Right lobe of liver (tissue), 6 donors: ENCODE measurements around the gene SLMAP. TPM values are rescaled to one million over a fixed set of nuclear protein-coding genes. Genes with fewer than 3 reads are reported as not detected.

Experiments used
- ATAC-seq, 4 donors: fragments of 200-7000 bp; cut with Tn5 transposase; one replicate each; pipeline ENCODE4 v1.9.1; 2020; ENCODE audit warnings: mild to moderate bottlenecking in 4 of 4, moderate library complexity in 4 of 4
- DNase-seq, 3 donors: peaks; one replicate each; pipeline ENCODE4 v3.0.0-alpha.2; 2020
- H3K27ac ChIP-seq, 3 donors: fragments of 200-600 bp; one replicate each; pipeline ENCODE4 v1.8.0; 2022
- H3K27me3 ChIP-seq, 2 donors: fragments of 200-600 bp; one replicate each; pipeline ENCODE4 v1.8.0; 2022
- H3K36me3 ChIP-seq, 4 donors: fragments of 200-600 bp; sonication (generic) in 1 of 4; one replicate each; pipeline versions ENCODE4 v1.5.1 to v1.8.0; 2017 to 2022; ENCODE audit warnings: control low read depth in 1 of 4
- H3K4me1 ChIP-seq, 4 donors: fragments of 200-600 bp; sonication (generic) in 1 of 4; one replicate each; pipeline versions ENCODE4 v1.5.1 to v1.8.0; 2017 to 2022; ENCODE audit warnings: control low read depth in 1 of 4
- H3K4me3 ChIP-seq, 3 donors: fragments of 200-600 bp; one replicate each; pipeline ENCODE4 v1.8.0; 2022
- H3K9me3 ChIP-seq, 4 donors: fragments of 200-600 bp; sonication (generic) in 1 of 4; one replicate each; pipeline versions ENCODE4 v1.5.1 to v1.8.0; 2017 to 2022; ENCODE audit warnings: control low read depth in 1 of 4
- POLR2A ChIP-seq: fragments of 450-650 bp; IDR thresholded peaks from one replicate; pipeline ENCODE4 v1.6.1; 2017; ENCODE audit warnings: antibody characterized with exemption, mild to moderate bottlenecking
- WGBS: methylation state at CpG from one replicate; pipeline ENCODE4 v1.1.6; 2018; ENCODE audit warnings: low coverage, low lambda C conversion rate; ENCODE audit not compliant: insufficient coverage; ENCODE audit errors: missing lambda C conversion rate; 5-methylcytosine and 5-hydroxymethylcytosine counted together
- intact Hi-C, 2 donors: fragments of 100-400 bp; cut with DNase I; formaldehyde crosslinking; loops; one replicate each; pipeline versions ENCODE4 v1.11.2 to v1.14.1; 2022
- total RNA-seq, 6 experiments: library from RNA; depleted of rRNA in 2 of 6; stranded (reverse); fragments of >200 nt in 2 of 6; fragmentation: NEBNext Ultra II Directional in 3 of 6; extraction: Animal tissue kit (Norgen Biotek cat#: 25700) in 3 of 6; gene quantifications; one replicate each; pipeline versions ENCODE4 v1.1.0 to v1.2.4, GENCODE V29; 2016 to 2023
- TF ChIP-seq, protein P1 (sequence below), 4 donors: fragments of 200-600 bp in 3 of 4; fragments of 450-650 bp in 1 of 4; IDR thresholded peaks; one replicate each; pipeline versions ENCODE4 v1.5.1 to v1.8.0; 2016 to 2022; ENCODE audit warnings: antibody characterized with exemption in 4 of 4, mild to moderate bottlenecking in 2 of 4
- donor health status: DM: no; HTN: yes; CAD: no.
- donor health status: DM: no; HTN: no; CAD: no.
- donor health status: DM: no; HTN: no; CAD: no.
- donor health status: DM: no; HTN: yes; CAD: no.
- donor health status: DM: no; HTN: yes; CAD: no.

SLMAP gene
- total RNA-seq, 6 experiments from 2014 or later: 21.1 to 34.9 (median 25.1) TPM

DNA sequence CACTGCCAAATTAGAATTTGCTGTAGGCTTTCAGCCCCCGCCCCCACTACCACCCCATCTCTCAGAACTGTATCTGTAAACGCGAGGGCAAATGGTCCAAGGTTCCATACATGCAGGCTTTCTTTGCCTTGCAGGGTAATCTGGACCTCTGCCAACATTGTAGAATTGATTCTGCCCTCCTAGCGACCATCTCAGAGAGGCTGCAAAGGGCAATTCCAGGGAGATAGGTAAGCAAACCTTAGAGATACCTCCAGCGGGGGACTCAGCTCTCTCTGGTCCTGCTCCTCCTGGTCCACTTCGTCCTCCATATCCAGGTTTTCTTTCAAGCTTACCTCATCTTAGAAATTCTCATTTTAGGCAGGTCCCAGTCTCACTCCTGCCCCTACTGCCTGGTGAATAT lies 64.4 kb downstream of the SLMAP start:
- Histone ChIP-seq H3K36me3 (no peaks in the 10 kb centered on the region), H3K4me1 (peaks cover 0 to 19% (median 6%) of the 10 kb centered on the region in 4 donors), H3K27me3 (no peaks in the 10 kb centered on the region), H3K9me3 (no peaks in the 10 kb centered on the region), H3K27ac (no peak overlapping the region), H3K4me3 (no peak overlapping the region)
- intact Hi-C loops: no loop called here
- ATAC-seq (no peak), DNase-seq (no peak)
- TF ChIP-seq, protein P1, sequence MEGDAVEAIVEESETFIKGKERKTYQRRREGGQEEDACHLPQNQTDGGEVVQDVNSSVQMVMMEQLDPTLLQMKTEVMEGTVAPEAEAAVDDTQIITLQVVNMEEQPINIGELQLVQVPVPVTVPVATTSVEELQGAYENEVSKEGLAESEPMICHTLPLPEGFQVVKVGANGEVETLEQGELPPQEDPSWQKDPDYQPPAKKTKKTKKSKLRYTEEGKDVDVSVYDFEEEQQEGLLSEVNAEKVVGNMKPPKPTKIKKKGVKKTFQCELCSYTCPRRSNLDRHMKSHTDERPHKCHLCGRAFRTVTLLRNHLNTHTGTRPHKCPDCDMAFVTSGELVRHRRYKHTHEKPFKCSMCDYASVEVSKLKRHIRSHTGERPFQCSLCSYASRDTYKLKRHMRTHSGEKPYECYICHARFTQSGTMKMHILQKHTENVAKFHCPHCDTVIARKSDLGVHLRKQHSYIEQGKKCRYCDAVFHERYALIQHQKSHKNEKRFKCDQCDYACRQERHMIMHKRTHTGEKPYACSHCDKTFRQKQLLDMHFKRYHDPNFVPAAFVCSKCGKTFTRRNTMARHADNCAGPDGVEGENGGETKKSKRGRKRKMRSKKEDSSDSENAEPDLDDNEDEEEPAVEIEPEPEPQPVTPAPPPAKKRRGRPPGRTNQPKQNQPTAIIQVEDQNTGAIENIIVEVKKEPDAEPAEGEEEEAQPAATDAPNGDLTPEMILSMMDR (IDR thresholded peaks at IDR 0.05): no peak
- TF ChIP-seq POLR2A: no peak
- WGBS: 55% methylated on average over 4 of the region's 6 CpGs

DNA sequence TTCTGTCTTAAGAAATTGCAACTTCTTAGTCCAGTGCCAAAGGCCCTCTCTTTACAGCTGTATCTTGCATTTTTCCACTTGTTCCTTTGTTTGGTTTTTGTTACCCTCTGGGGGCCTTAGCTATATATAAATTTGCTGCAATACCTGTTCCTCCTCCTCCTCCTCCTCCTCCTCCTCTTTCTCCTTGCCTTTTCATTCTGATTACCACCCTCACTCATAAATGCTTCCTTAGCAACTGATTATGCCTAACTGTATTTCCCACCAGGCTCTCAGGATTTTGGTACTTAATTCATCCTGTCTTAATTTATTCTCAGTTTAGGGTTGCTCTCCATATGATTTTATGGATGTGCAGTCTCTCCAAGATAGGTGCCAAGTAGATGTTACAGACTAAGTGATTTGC lies 65.7 kb downstream of the SLMAP start:
- Histone ChIP-seq H3K4me1 (peaks cover 0 to 16% (median 6%) of the 10 kb centered on the region in 4 donors), H3K36me3 (no peaks in the 10 kb centered on the region), H3K4me3 (no peak overlapping the region), H3K27me3 (no peaks in the 10 kb centered on the region), H3K9me3 (no peaks in the 10 kb centered on the region), H3K27ac (no peak overlapping the region)
- intact Hi-C loops: no loop called here
- TF ChIP-seq, protein P1 (IDR thresholded peaks at IDR 0.05): no peak
- no peak for TF ChIP-seq POLR2A
- DNase-seq: no peak
- ATAC-seq: no peak

DNA sequence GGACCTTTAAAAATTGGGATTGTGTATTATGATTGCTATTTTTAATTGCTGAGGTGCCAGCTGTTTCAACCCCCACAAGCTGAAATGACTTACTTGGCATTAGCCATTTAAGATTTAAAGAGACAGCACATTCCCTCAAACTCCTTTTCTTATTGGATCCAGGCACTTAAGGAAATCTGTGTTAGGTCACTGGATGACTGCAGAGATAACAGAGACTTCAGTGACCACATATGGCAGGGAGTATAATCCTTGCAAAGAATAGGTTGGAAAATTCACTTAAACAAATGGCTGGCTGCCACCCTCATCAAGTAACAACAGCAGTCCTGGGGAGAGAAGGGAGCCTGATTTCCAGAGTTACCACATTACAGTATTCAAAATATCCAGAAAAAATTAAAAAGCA lies 66.6 kb downstream of the SLMAP start:
- intact Hi-C loops: no loop called here
- ATAC-seq: no peak
- H3K4me3 ChIP-seq: no peak overlapping the region

DNA sequence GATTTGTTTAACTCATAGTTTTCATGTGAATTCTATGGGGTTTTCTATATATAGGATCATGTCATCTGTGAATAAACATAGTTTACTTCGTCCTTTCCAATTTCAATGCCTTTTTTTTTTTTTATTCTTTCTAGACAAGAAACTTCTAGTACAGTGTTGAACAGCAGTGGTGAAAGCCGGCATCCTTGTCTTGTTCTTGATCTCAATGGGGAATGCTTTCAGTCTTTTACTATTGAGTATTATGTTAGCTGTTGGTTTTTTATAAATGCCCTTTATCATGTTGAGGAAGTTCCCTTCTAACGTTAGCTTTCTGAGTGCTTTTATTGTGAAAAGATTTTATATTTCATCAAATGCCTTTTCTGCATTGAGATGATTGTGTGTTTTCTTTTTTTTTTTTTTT lies 69.0 kb downstream of the SLMAP start:
- no peaks in the 10 kb centered on the region for H3K27me3 ChIP-seq
- TF ChIP-seq, protein P1 (IDR thresholded peaks at IDR 0.05): no peak
- no peak for TF ChIP-seq POLR2A
- H3K27ac ChIP-seq: no peak overlapping the region
- H3K4me3 ChIP-seq: no peak overlapping the region
- intact Hi-C loops: no loop called here
- H3K9me3 ChIP-seq: no peaks in the 10 kb centered on the region
- DNase-seq (no peak), ATAC-seq (no peak)
- H3K36me3 ChIP-seq: no peaks in the 10 kb centered on the region
- peaks cover 0 to 28% (median 8%) of the 10 kb centered on the region in 4 donors for H3K4me1 ChIP-seq
- WGBS: 41% methylated on average over 3 of the region's 3 CpGs

More for the DNA sequence above, 66.6 kb downstream of the SLMAP start:
- Histone ChIP-seq H3K27ac (no peak overlapping the region), H3K4me1 (peaks cover 0 to 24% (median 7%) of the 10 kb centered on the region in 4 donors), H3K9me3 (no peaks in the 10 kb centered on the region), H3K36me3 (no peaks in the 10 kb centered on the region), H3K27me3 (no peaks in the 10 kb centered on the region)
- DNase-seq: no peak
- TF ChIP-seq, protein P1 (IDR thresholded peaks at IDR 0.05): no peak

DNA sequence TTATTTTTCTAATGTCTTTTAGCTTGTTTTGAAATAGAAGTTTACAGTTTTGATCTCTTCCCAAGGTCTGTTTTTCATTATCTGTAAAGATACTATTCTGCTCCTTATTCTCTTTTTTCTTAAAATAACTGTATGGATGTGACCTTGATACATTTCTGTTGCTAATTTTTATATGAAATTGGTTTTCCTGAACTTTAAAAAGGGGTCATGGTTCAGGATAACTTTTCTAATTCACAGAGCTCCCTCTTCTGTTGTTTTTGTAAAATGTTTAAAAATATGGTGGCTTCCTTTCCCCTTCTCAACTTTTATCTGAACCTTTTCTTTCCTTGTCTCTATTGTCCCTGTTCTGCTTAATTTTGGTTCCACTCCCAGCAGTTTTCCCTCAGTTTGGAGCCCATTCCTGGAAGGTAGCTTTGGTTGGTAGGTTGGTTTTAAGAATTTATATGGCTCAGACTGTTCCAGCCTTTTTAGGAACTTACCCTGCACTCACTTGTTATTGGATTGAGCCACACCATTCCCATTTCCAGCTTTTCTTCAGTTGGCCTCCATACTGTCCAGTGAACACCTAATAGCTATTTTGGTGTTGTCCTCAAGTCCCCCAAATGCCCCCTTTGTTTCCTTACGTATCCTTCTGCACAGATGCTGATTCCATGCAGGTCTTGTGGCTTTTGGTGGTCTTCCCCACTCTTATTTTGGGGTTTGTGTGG lies 70.3 kb downstream of the SLMAP start:
- Histone ChIP-seq H3K4me3 (no peak overlapping the region), H3K9me3 (no peaks in the 10 kb centered on the region), H3K36me3 (no peaks in the 10 kb centered on the region), H3K27me3 (no peaks in the 10 kb centered on the region), H3K27ac (no peak overlapping the region), H3K4me1 (peaks cover 0 to 24% (median 8%) of the 10 kb centered on the region in 4 donors)
- DNase-seq (no peak), ATAC-seq (peak in 1 of 4 donors; percentile 48)
- 91% methylated on average over 1 of the region's 1 CpG for WGBS
- TF ChIP-seq, protein P1 (IDR thresholded peaks at IDR 0.05): peak; percentile 15 to 31 (median 30)
- no peak for TF ChIP-seq POLR2A
- intact Hi-C loops: no loop called here
